ENCODE results near the gene PSTPIP1. TPM values are rescaled to one million over a fixed set of nuclear protein-coding genes. Genes with fewer than 3 reads are reported as not detected.

Gene PSTPIP1
- total and polyA plus RNA-seq, 10 of the 15 experiments (the other 5 are each of a cell fraction or from before 2014, with no cell fraction given) = 0.50 to 29.3 (median 14.5) TPM

DNA sequence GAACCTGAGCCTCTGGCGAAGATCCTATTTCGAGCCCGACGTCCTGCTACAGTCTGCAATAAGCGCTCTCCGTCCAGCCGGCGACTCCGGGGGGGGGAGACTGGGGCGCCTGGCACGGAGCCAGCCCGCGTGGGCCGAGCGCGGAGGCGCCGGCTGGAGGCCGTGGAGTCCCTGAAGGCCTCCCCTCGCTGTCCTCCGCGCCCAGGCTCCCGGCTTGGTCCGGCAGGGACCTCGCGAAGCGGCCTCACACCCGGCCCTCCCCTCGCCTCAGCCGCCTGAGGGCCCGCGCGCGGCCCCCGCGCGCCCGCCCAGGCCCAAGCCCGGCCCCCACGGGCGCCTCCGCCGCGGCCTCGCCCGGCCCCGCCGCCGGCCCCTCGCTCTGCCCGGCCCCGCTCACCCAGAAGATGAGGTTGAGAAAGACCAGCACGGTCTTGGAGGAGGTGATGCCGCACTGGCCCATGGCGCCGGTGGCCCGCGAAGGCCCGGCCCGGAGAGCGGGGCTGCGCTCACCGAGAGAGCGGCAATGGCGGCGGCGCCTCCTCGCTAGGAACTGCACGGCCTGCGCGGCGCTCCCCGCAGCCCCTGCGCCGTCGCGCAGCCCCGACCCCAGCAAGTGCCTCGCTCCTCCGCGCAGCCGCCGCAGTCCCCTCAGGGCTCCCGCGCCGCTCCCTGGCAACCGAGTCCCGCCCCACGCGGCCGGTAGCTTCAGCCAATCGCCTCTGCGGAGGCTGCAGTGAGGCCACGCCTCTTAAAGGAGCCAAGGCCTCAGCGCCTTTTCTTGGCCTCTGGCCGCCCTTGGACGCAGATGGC lies 75.8 kb downstream of the PSTPIP1 start, which contains the start of gene TSPAN3 (continued):
- TF ChIP-seq ZZZ3 (IDR thresholded peaks at IDR 0.05; ENCODE audit: control insufficient read depth, insufficient read length, low read depth) (no peak), HDGF (IDR thresholded peaks at IDR 0.05) (no peak), BMI1 (IDR thresholded peaks at IDR 0.05; ENCODE audit: borderline replicate concordance) (no peak), STAT3 (IDR thresholded peaks at IDR 0.05; ENCODE audit: low read depth, low read length) (no peak), JUND (IDR thresholded peaks at IDR 0.05; ENCODE audit: low read depth, low read length) (no peak), ZNF384 (IDR thresholded peaks at IDR 0.05; ENCODE audit: borderline replicate concordance, low read depth, low read length) (no peak), RAD21 (IDR thresholded peaks at IDR 0.05; ENCODE audit: insufficient read depth, low read depth, low read length) (no peak), NR2F1 (conservative IDR thresholded peaks at IDR 0.05) (peak; percentile 47), NFYB (IDR thresholded peaks at IDR 0.05; ENCODE audit: insufficient read depth, low read depth, low read length) (peak; percentile 57; the same call in 1 of the 2 replicates), SMAD1 (IDR thresholded peaks at IDR 0.05; ENCODE audit: low read depth, partially characterized antibody) (peak; percentile 60), SMC3 (IDR thresholded peaks at IDR 0.05; ENCODE audit: borderline replicate concordance, low read length) (no peak), SREBF2 (IDR thresholded peaks at IDR 0.05; ENCODE audit: low read length) (no peak), WRNIP1 (IDR thresholded peaks at IDR 0.05; ENCODE audit: borderline replicate concordance, low read depth, low read length) (no peak), CBFB (IDR thresholded peaks at IDR 0.05; ENCODE audit: low read depth) (no peak), MTA2 (IDR thresholded peaks at IDR 0.05; ENCODE audit: low read depth) (no peak), LARP7 (IDR thresholded peaks at IDR 0.05) (peak; percentile 64; the same call in 1 of the 2 replicates)
- TF ChIP-seq, protein P1, sequence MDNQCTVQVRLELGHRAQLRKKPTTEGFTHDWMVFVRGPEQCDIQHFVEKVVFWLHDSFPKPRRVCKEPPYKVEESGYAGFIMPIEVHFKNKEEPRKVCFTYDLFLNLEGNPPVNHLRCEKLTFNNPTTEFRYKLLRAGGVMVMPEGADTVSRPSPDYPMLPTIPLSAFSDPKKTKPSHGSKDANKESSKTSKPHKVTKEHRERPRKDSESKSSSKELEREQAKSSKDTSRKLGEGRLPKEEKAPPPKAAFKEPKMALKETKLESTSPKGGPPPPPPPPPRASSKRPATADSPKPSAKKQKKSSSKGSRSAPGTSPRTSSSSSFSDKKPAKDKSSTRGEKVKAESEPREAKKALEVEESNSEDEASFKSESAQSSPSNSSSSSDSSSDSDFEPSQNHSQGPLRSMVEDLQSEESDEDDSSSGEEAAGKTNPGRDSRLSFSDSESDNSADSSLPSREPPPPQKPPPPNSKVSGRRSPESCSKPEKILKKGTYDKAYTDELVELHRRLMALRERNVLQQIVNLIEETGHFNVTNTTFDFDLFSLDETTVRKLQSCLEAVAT (IDR thresholded peaks at IDR 0.05) = no peak
